Kidney (tissue), 14 donors: ENCODE results near the gene CCSER1. TPM values are rescaled to one million over a fixed set of nuclear protein-coding genes. Genes with fewer than 3 reads are reported as not detected.

Source experiments
- DNase-seq, 5 donors: peaks; one replicate each; pipeline ENCODE4 v3.0.0-alpha.2; 2013 to 2020
- FAIRE-seq: peaks from 2 replicates; lab custom pipeline; 2012; peaks lifted over from hg19 to GRCh38; lab: Jason Lieb, UNC
- H3K27ac ChIP-seq, 2 donors: one replicate each; pipeline ENCODE4 v1.7.0; 2013; ENCODE audit warnings: low read depth in 2 of 2, low read length in 2 of 2, inconsistent platforms in 1 of 2
- H3K27me3 ChIP-seq: one replicate; pipeline ENCODE4 v1.7.1; 2013; ENCODE audit warnings: low read length, inconsistent platforms; ENCODE audit not compliant: control insufficient read depth, insufficient read depth
- H3K36me3 ChIP-seq, 3 donors: one replicate each; pipeline versions ENCODE4 v1.7.0 to v1.7.1; 2013; ENCODE audit warnings: low read length in 3 of 3, control low read depth in 1 of 3, inconsistent platforms in 1 of 3; ENCODE audit not compliant: insufficient read depth in 3 of 3, control insufficient read depth in 2 of 3
- H3K4me1 ChIP-seq, 3 donors: one replicate each; pipeline versions ENCODE4 v1.7.0 to v1.7.1; 2013; ENCODE audit warnings: low read length in 3 of 3, inconsistent platforms in 1 of 3, low read depth in 1 of 3; ENCODE audit not compliant: control insufficient read depth in 2 of 3, insufficient read depth in 2 of 3
- H3K4me3 ChIP-seq, 3 donors: one replicate each; pipeline versions ENCODE4 v1.7.0 to v1.8.1; 2013; ENCODE audit warnings: low read length in 3 of 3, control low read depth in 1 of 3, inconsistent platforms in 1 of 3
- H3K9ac ChIP-seq, 3 donors: one replicate each; pipeline versions ENCODE4 v1.7.0 to v1.7.1; 2013; ENCODE audit warnings: low read length in 3 of 3, control low read depth in 1 of 3, inconsistent platforms in 1 of 3
- H3K9me3 ChIP-seq, 3 donors: one replicate each; pipeline versions ENCODE4 v1.7.0 to v1.7.1; 2013; ENCODE audit warnings: low read length in 3 of 3, control low read depth in 1 of 3, inconsistent platforms in 1 of 3; ENCODE audit not compliant: control insufficient read depth in 2 of 3, insufficient read depth in 1 of 3
- CTCF ChIP-seq: IDR thresholded peaks from 3 replicates; pipeline ENCODE4 v1.5.1; 2012; ENCODE audit warnings: mild to moderate bottlenecking, moderate library complexity, borderline replicate concordance; ENCODE audit not compliant: insufficient read depth; ENCODE audit errors: extremely low read depth
- intact Hi-C: fragments of 100-400 bp; cut with DNase I; formaldehyde crosslinking; loops from one replicate; pipeline ENCODE4 v1.11.1; 2022
- polyA plus RNA-seq: library from polyadenylated mRNA; stranded (reverse); fragments of 350-450 nt; fragmentation: Illumina TruSeq; extraction: RNeasy Lipid Tissue Mini Kit (QIAGEN cat#74804); gene quantifications from one replicate; pipeline ENCODE4 v1.2.3, GENCODE V29; 2014; ENCODE audit warnings: low read depth, low replicate concordance; ENCODE audit not compliant: insufficient read depth
- total RNA-seq: library from RNA; stranded (reverse); fragmentation: NEBNext Ultra II Directional; extraction: Animal tissue kit (Norgen Biotek cat#: 25700); gene quantifications from one replicate; pipeline ENCODE4 v1.2.1, GENCODE V29; 2021
- donor health status: control.
- donor health status: control.
- donor health status: control.
- donor health status: control.
- donor health status: control.
- donor health status: DM: yes; HTN: yes; CAD: no.
- donor health status: Normal renal cell carcinoma (clear cell type).

CCSER1 gene
- total and polyA plus RNA-seq, 2 donors from 2014 or later: 4.2 to 26.8 TPM

GRCh38 chr4:91470671-91471070 lies 1343.5 kb downstream of the CCSER1 start:
- Histone ChIP-seq H3K4me3 (no peak overlapping the region), H3K27ac (no peak overlapping the region), H3K36me3 (no peaks in the 10 kb centered on the region), H3K9ac (no peak overlapping the region), H3K9me3 (no peaks in the 10 kb centered on the region), H3K4me1 (no peaks in the 10 kb centered on the region), H3K27me3 (no peaks in the 10 kb centered on the region)
- intact Hi-C loops: no loop called here
- TF ChIP-seq CTCF: no peak
- no peak for FAIRE-seq
- no peak for DNase-seq

- no peak overlapping the region for H3K4me3 ChIP-seq
- no peaks in the 10 kb centered on the region for H3K9me3 ChIP-seq
- no peaks in the 10 kb centered on the region for H3K4me1 ChIP-seq
- H3K27ac ChIP-seq: no peak overlapping the region
- FAIRE-seq (no peak), DNase-seq (peak; percentile 11 to 48 (median 32))
- H3K9ac ChIP-seq: no peak overlapping the region
- no peaks in the 10 kb centered on the region for H3K27me3 ChIP-seq
- intact Hi-C loops: no loop called here
- no peak for TF ChIP-seq CTCF
- H3K36me3 ChIP-seq: no peaks in the 10 kb centered on the region
Observed at GRCh38 chr4:91471280-91471679, 1344.1 kb downstream of the CCSER1 start.

- H3K9ac ChIP-seq: no peak overlapping the region
- H3K27ac ChIP-seq: no peak overlapping the region
- no peaks in the 10 kb centered on the region for H3K36me3 ChIP-seq
- TF ChIP-seq CTCF: no peak
- FAIRE-seq (no peak), DNase-seq (no peak)
- intact Hi-C loops: no loop called here
- H3K9me3 ChIP-seq: no peaks in the 10 kb centered on the region
- H3K27me3 ChIP-seq: no peaks in the 10 kb centered on the region
- no peaks in the 10 kb centered on the region for H3K4me1 ChIP-seq
- no peak overlapping the region for H3K4me3 ChIP-seq
Observed at GRCh38 chr4:91472046-91472445, 1344.9 kb downstream of the CCSER1 start.

- Histone ChIP-seq H3K4me3 (no peak overlapping the region), H3K9me3 (no peaks in the 10 kb centered on the region), H3K27ac (no peak overlapping the region), H3K27me3 (no peaks in the 10 kb centered on the region), H3K36me3 (no peaks in the 10 kb centered on the region), H3K9ac (no peak overlapping the region), H3K4me1 (no peaks in the 10 kb centered on the region)
- DNase-seq: no peak
- TF ChIP-seq CTCF: no peak
- no peak for FAIRE-seq
- intact Hi-C loops: no loop called here
Observed at GRCh38 chr4:91485415-91485814, 1358.2 kb downstream of the CCSER1 start.
